ENCODE data around the gene STARD4. TPM values are rescaled to one million over a fixed set of nuclear protein-coding genes. Genes with fewer than 3 reads are reported as not detected.

The STARD4 gene, protein sequence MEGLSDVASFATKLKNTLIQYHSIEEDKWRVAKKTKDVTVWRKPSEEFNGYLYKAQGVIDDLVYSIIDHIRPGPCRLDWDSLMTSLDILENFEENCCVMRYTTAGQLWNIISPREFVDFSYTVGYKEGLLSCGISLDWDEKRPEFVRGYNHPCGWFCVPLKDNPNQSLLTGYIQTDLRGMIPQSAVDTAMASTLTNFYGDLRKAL
- total RNA-seq (2022) = 65.0 and 66.6 TPM in 2 replicates
- percentile 96 among the genes with signal in this experiment for Bru-seq, nascent RNA
- BruChase-seq, experiment 1, labeled RNA remaining after a 6-hour chase = percentile 95 among the genes with signal in this experiment
- percentile 97 among the genes with signal in this experiment for BruChase-seq, experiment 2, labeled RNA remaining after a 2-hour chase
- long read RNA-seq, full-length matches to known transcripts = 47 of 64 reads
- long read RNA-seq, partial matches to known transcripts = 2 of 64 reads
- long read RNA-seq, other reads (novel, unspliced or antisense) = 15 of 64 reads

DNA sequence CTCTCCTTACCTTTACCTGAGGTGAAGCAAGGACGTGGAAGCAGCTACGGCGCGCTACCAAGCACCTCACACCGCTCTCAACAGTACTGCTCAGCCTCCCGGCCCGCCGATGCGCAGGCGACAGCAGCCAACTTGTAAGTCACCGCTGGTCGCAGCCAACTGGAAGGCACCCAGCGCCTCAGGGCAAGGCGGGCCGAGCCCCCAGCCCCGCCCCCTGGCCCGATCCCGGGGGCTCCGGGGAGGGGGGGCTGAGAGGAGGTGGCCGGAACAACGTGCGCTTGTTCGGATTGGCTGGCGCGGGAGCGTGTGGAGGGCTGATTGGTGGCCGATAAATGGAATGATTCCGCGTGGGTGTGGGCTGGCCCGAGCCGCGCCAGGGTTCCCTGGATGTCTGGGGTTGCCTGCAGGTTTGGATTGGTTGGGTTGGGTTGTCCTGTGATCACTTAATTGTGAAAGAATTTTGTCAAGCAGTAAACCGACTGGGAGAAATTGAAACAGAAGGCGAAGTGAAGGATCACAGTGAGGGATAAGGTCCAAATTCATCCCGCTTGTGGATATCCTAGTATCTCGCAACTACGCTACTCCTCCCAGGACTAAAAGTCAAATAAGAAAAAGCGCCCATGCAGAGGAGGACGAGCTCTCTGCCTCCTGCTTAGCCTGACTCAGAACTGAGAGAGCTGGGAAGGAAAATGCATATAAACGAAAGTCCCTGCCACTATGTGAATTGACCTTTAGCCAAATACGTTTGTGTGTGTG lies at the start of gene STARD4:
Gene STARD4, minus strand, starts transcription at position 161 of the 756 bp plus-strand sequence. CDS start 5,102 bp downstream, outside the sequence.
- no peaks in the 10 kb centered on the region for H3K27me3 Mint-ChIP-seq (ENCODE audit: unreplicated experiment)
- peaks cover 25% of the 10 kb centered on the region for H3K4me1 Mint-ChIP-seq (ENCODE audit: low read depth, unreplicated experiment)
- no TSS peak for BruUV-seq (replicated peaks)
- CTCF ChIA-PET = interaction anchor here (2.1 kb wide), 1 partner anchor 19 kb away, joined by 13 read pairs; no protein-coding TSS in a partner anchor
- TF ChIP-seq, protein P1, sequence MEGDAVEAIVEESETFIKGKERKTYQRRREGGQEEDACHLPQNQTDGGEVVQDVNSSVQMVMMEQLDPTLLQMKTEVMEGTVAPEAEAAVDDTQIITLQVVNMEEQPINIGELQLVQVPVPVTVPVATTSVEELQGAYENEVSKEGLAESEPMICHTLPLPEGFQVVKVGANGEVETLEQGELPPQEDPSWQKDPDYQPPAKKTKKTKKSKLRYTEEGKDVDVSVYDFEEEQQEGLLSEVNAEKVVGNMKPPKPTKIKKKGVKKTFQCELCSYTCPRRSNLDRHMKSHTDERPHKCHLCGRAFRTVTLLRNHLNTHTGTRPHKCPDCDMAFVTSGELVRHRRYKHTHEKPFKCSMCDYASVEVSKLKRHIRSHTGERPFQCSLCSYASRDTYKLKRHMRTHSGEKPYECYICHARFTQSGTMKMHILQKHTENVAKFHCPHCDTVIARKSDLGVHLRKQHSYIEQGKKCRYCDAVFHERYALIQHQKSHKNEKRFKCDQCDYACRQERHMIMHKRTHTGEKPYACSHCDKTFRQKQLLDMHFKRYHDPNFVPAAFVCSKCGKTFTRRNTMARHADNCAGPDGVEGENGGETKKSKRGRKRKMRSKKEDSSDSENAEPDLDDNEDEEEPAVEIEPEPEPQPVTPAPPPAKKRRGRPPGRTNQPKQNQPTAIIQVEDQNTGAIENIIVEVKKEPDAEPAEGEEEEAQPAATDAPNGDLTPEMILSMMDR (IDR thresholded peaks at IDR 0.05; ENCODE audit: unreplicated experiment) = no peak
- H3K36me3 Mint-ChIP-seq (ENCODE audit: insufficient read depth, unreplicated experiment) = peaks cover 32% of the 10 kb centered on the region
- peak; percentile 99 for DNase-seq
- no peaks in the 10 kb centered on the region for H3K9me3 Mint-ChIP-seq (ENCODE audit: low read depth, unreplicated experiment)
- H3K27ac Mint-ChIP-seq (ENCODE audit: unreplicated experiment) = peak within 1 kb of the TSS; percentile 83
- H3K4me3 Mint-ChIP-seq (ENCODE audit: low read depth, unreplicated experiment) = peak within 1 kb of the TSS; percentile 98
- intact Hi-C loops (cut with micrococcal nuclease; ENCODE audit: unreplicated experiment) = no loop called here

DNA sequence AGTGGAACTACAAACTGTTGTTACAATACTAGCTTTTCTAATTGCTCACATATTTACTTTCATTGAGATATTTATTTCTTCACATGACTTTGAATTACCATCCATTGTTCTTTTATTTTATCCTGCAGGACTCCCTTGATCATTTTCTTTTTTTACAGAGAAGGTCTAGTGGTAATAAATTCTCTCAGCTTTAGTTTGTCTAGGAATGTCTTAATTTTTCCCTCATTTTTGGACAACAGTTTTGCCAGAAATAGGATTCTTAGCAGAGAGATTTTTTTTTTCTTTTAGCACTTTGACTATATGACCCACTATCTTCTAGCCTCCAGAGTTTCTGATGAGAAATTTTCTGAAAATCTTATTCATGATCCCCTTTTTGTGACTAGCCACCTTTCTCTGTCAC lies 47.3 kb upstream of the STARD4 start:
- peaks cover 2% of the 10 kb centered on the region for H3K9me3 Mint-ChIP-seq (ENCODE audit: low read depth, unreplicated experiment)
- no peaks in the 10 kb centered on the region for H3K36me3 Mint-ChIP-seq (ENCODE audit: insufficient read depth, unreplicated experiment)
- no peak for DNase-seq
- no peak overlapping the region for H3K27ac Mint-ChIP-seq (ENCODE audit: unreplicated experiment)
- intact Hi-C loops (cut with micrococcal nuclease; ENCODE audit: unreplicated experiment) = loop anchor here (10.0 kb wide), 1 partner anchor 285 kb away; no protein-coding TSS in a partner anchor
- CTCF ChIA-PET = no interaction called here
- no TSS peak for BruUV-seq (replicated peaks)
- H3K27me3 Mint-ChIP-seq (ENCODE audit: unreplicated experiment) = no peaks in the 10 kb centered on the region
- no peak overlapping the region for H3K4me3 Mint-ChIP-seq (ENCODE audit: low read depth, unreplicated experiment)
- TF ChIP-seq, protein P1 (IDR thresholded peaks at IDR 0.05; ENCODE audit: unreplicated experiment) = no peak
- H3K4me1 Mint-ChIP-seq (ENCODE audit: low read depth, unreplicated experiment) = no peaks in the 10 kb centered on the region

DNA sequence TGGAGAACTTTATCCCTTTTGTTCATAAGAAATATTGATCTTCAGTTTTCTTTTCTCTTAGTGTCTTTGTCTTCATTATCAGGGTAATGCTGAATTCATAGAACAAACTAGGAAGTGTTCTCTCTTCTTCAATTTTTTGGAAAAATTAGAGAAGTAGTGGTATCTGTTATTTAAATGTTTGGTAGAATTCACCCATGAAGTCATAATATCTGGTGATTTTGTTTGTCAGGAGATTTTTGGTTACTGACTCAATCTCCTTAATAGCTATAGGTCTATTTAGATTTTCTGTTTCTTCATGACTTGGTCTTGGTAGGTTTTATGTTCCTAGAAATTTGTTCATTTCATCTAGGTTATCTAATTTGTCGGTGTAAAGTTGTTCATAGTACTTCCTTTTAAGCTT lies 45.4 kb upstream of the STARD4 start:
- Mint-ChIP-seq H3K4me3 (ENCODE audit: low read depth, unreplicated experiment) (no peak overlapping the region), H3K36me3 (ENCODE audit: insufficient read depth, unreplicated experiment) (no peaks in the 10 kb centered on the region), H3K9me3 (ENCODE audit: low read depth, unreplicated experiment) (peaks cover 5% of the 10 kb centered on the region), H3K4me1 (ENCODE audit: low read depth, unreplicated experiment) (no peaks in the 10 kb centered on the region), H3K27ac (ENCODE audit: unreplicated experiment) (no peak overlapping the region), H3K27me3 (ENCODE audit: unreplicated experiment) (no peaks in the 10 kb centered on the region)
- TF ChIP-seq, protein P1 (IDR thresholded peaks at IDR 0.05; ENCODE audit: unreplicated experiment) = no peak
- DNase-seq = no peak
- CTCF ChIA-PET = no interaction called here
- no TSS peak for BruUV-seq (replicated peaks)
- intact Hi-C loops (cut with micrococcal nuclease; ENCODE audit: unreplicated experiment) = loop anchor here (10.0 kb wide), 1 partner anchor 287 kb away; no protein-coding TSS in a partner anchor

DNA sequence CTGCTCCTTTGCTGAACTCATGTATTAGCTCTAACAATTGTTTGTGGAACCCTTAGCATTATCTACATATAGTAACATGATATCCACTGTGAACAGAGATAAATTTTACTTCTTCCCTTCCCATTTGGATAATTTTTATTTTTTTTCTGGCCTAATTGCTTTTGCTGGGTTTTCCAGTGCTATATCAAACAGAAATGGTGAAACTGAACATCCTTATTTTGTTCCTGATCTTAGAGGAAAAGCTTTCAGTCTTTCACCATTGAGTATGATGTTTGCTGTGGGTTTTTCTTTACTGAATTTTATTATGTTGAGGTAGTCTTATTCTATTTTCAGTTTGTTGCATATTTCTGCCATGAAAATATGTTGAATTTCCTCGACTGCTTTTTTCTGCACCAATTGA lies 44.8 kb upstream of the STARD4 start:
- TF ChIP-seq, protein P1 (IDR thresholded peaks at IDR 0.05; ENCODE audit: unreplicated experiment) = no peak
- H3K27me3 Mint-ChIP-seq (ENCODE audit: unreplicated experiment) = no peaks in the 10 kb centered on the region

More for the DNA sequence above, 44.8 kb upstream of the STARD4 start:
- no TSS peak for BruUV-seq (replicated peaks)
- Mint-ChIP-seq H3K4me1 (ENCODE audit: low read depth, unreplicated experiment) (no peaks in the 10 kb centered on the region), H3K27ac (ENCODE audit: unreplicated experiment) (no peak overlapping the region), H3K4me3 (ENCODE audit: low read depth, unreplicated experiment) (no peak overlapping the region), H3K9me3 (ENCODE audit: low read depth, unreplicated experiment) (peaks cover 5% of the 10 kb centered on the region), H3K36me3 (ENCODE audit: insufficient read depth, unreplicated experiment) (no peaks in the 10 kb centered on the region)
- CTCF ChIA-PET = no interaction called here
- intact Hi-C loops (cut with micrococcal nuclease; ENCODE audit: unreplicated experiment) = loop anchor here (10.0 kb wide), 1 partner anchor 288 kb away; no protein-coding TSS in a partner anchor
- no peak for DNase-seq
